ENCODE measurements around the gene ZBTB25.

The ZBTB25 gene

GRCh38 chr14:64491637-64492036, 12.0 kb downstream of the ZBTB25 start:
- no peak for ATAC-seq

GRCh38 chr14:64488590-64489099, 15.0 kb downstream of the ZBTB25 start:
- no peak for ATAC-seq
- TF ChIP-seq ZC3H10 (CRISPR knock-in tag; IDR thresholded peaks at IDR 0.05) (no peak), ZNF565 (CRISPR knock-in tag; conservative IDR thresholded peaks at IDR 0.05; ENCODE audit: low read depth) (no peak), PPARA (CRISPR knock-in tag; IDR thresholded peaks at IDR 0.05; ENCODE audit: borderline replicate concordance) (no peak), ZNF70 (CRISPR knock-in tag; IDR thresholded peaks at IDR 0.05) (no peak), ARNTL (CRISPR knock-in tag; IDR thresholded peaks at IDR 0.05; ENCODE audit: borderline replicate concordance, low read depth) (no peak), ZFP30 (CRISPR knock-in tag; IDR thresholded peaks at IDR 0.05) (no peak), ISL1 (CRISPR knock-in tag; IDR thresholded peaks at IDR 0.05) (no peak), POU6F1 (CRISPR knock-in tag; IDR thresholded peaks at IDR 0.05; ENCODE audit: borderline replicate concordance, low read depth) (no peak)

More at GRCh38 chr14:64491637-64492036, 12.0 kb downstream of the ZBTB25 start:
- TF ChIP-seq PATZ1 (CRISPR knock-in tag; IDR thresholded peaks at IDR 0.05; ENCODE audit: borderline replicate concordance) (no peak), SNAI2 (CRISPR knock-in tag; IDR thresholded peaks at IDR 0.05) (no peak), ZFP3 (CRISPR knock-in tag; IDR thresholded peaks at IDR 0.05) (no peak), RARB (CRISPR knock-in tag; IDR thresholded peaks at IDR 0.05) (no peak), ZC3H10 (CRISPR knock-in tag; IDR thresholded peaks at IDR 0.05) (no peak), POU6F1 (CRISPR knock-in tag; IDR thresholded peaks at IDR 0.05; ENCODE audit: borderline replicate concordance, low read depth) (no peak)

GRCh38 chr14:64478634-64479250, 24.9 kb downstream of the ZBTB25 start:
- ATAC-seq, result peak; percentile 47; the same call in 1 of the 3 replicates
- no peak for TF ChIP-seq SNAI2 (CRISPR knock-in tag; IDR thresholded peaks at IDR 0.05)
- no peak for TF ChIP-seq ZNF70 (CRISPR knock-in tag; IDR thresholded peaks at IDR 0.05)
- TF ChIP-seq TOX (CRISPR knock-in tag; IDR thresholded peaks at IDR 0.05; ENCODE audit: borderline replicate concordance), result no peak
- no peak for TF ChIP-seq PATZ1 (CRISPR knock-in tag; IDR thresholded peaks at IDR 0.05; ENCODE audit: borderline replicate concordance)
- TF ChIP-seq BACH2 (CRISPR knock-in tag; IDR thresholded peaks at IDR 0.05; ENCODE audit: borderline replicate concordance), result no peak
- TF ChIP-seq ESRRG (CRISPR knock-in tag; IDR thresholded peaks at IDR 0.05), result no peak

- ATAC-seq, result no peak
- TF ChIP-seq ESRRG (CRISPR knock-in tag; IDR thresholded peaks at IDR 0.05), result no peak
- TF ChIP-seq ISL1 (CRISPR knock-in tag; IDR thresholded peaks at IDR 0.05), result no peak
- TF ChIP-seq ZNF565 (CRISPR knock-in tag; conservative IDR thresholded peaks at IDR 0.05; ENCODE audit: low read depth), result no peak
- no peak for TF ChIP-seq CREB5 (CRISPR knock-in tag; IDR thresholded peaks at IDR 0.05; ENCODE audit: low read depth)
- no peak for TF ChIP-seq ZC3H10 (CRISPR knock-in tag; IDR thresholded peaks at IDR 0.05)
- no peak for TF ChIP-seq CSDC2 (CRISPR knock-in tag; IDR thresholded peaks at IDR 0.05)
- no peak for TF ChIP-seq TCF4 (CRISPR knock-in tag; IDR thresholded peaks at IDR 0.05; ENCODE audit: borderline replicate concordance)
- TF ChIP-seq SNAI2 (CRISPR knock-in tag; IDR thresholded peaks at IDR 0.05), result no peak
- TF ChIP-seq ZFP3 (CRISPR knock-in tag; IDR thresholded peaks at IDR 0.05), result no peak
- no peak for TF ChIP-seq CSRNP3 (CRISPR knock-in tag; IDR thresholded peaks at IDR 0.05)
- TF ChIP-seq ZFP30 (CRISPR knock-in tag; IDR thresholded peaks at IDR 0.05), result no peak
- no peak for TF ChIP-seq BACH2 (CRISPR knock-in tag; IDR thresholded peaks at IDR 0.05; ENCODE audit: borderline replicate concordance)
- no peak for TF ChIP-seq OSR1 (CRISPR knock-in tag; IDR thresholded peaks at IDR 0.05)
- no peak for TF ChIP-seq ZNF70 (CRISPR knock-in tag; IDR thresholded peaks at IDR 0.05)
- no peak for TF ChIP-seq GLIS3 (CRISPR knock-in tag; IDR thresholded peaks at IDR 0.05)
- no peak for TF ChIP-seq POU6F1 (CRISPR knock-in tag; IDR thresholded peaks at IDR 0.05; ENCODE audit: borderline replicate concordance, low read depth)
Observed at GRCh38 chr14:64476438-64476837, 27.2 kb downstream of the ZBTB25 start.
